ENCODE results near the gene ZP1. TPM values are rescaled to one million over a fixed set of nuclear protein-coding genes. Genes with fewer than 3 reads are reported as not detected.

The ZP1 gene
- total and polyA plus RNA-seq, 2 of the 13 experiments (the other 11 are each of a cell fraction or from before 2014, with no cell fraction given): 0.16 TPM; not detected in 1

DNA sequence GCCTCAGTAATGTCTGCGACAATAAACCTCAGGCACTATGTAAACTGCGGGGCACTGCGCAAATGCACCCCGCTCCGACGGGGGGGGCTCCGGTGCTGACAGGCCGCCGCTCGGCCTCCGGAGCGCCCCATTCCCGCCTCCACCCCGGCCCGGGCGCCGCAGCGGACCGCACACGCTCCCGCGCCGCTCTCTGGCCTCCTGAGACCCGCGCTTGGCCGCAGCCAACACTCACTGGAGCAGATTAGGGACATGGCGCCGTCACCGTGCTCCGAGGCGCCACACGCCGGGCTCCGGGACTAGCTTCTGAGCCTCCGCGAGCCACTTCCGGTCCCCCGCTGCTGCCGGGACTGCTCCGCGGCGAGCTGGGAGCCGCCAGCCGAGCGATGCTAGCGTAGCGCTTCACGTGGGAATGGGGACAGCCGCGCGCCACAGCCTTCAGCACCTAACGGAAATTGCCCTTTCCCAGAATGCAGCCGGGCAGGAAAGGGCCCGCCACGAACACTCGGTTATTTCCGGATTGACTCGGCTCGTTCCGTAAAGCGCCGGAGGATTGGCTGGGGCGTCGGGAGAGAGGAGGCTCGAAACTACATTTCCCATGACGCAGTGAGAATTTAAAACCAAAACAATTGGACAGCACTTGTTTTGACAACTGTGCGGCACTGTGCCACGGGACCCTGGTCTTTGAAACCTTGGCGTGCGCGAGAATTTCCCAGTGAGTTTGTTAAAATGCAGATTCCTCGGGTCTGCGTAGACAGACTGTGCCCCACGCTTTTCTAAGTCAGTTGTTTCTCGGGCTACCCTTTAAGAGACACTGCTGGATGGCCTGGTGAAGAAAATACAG, 39.0 kb downstream of the ZP1 start, which contains the start of gene PRPF19 (continued):
- TF ChIP-seq KIAA2018 (CRISPR knock-in tag; IDR thresholded peaks at IDR 0.05; ENCODE audit: borderline replicate concordance) (no peak), YEATS4 (CRISPR knock-in tag; IDR thresholded peaks at IDR 0.05; ENCODE audit: borderline replicate concordance) (peak; percentile 95), DMAP1 (CRISPR knock-in tag; IDR thresholded peaks at IDR 0.05) (peak; percentile 94), PHF5A (CRISPR knock-in tag; IDR thresholded peaks at IDR 0.05; ENCODE audit: low read depth, unreplicated experiment) (no peak), MIER3 (CRISPR knock-in tag; IDR thresholded peaks at IDR 0.05; ENCODE audit: borderline replicate concordance) (no peak), ZKSCAN5 (CRISPR knock-in tag; IDR thresholded peaks at IDR 0.05) (no peak), IRX3 (CRISPR knock-in tag; IDR thresholded peaks at IDR 0.05; ENCODE audit: borderline replicate concordance, low read depth) (no peak), SRSF4 (IDR thresholded peaks at IDR 0.05; ENCODE audit: low read depth, low read length, poor library complexity, severe bottlenecking) (no peak), ZNF333 (CRISPR knock-in tag; IDR thresholded peaks at IDR 0.05; ENCODE audit: borderline replicate concordance) (no peak), IRF1 (CRISPR knock-in tag; IDR thresholded peaks at IDR 0.05; ENCODE audit: low read depth) (0 out of 2 replicates have a peak, but pooled peaks have one; percentile 51), HOXA5 (CRISPR knock-in tag; IDR thresholded peaks at IDR 0.05) (peak; percentile 37; the same call in 1 of the 2 replicates)
- TF ChIP-seq, protein P1, sequence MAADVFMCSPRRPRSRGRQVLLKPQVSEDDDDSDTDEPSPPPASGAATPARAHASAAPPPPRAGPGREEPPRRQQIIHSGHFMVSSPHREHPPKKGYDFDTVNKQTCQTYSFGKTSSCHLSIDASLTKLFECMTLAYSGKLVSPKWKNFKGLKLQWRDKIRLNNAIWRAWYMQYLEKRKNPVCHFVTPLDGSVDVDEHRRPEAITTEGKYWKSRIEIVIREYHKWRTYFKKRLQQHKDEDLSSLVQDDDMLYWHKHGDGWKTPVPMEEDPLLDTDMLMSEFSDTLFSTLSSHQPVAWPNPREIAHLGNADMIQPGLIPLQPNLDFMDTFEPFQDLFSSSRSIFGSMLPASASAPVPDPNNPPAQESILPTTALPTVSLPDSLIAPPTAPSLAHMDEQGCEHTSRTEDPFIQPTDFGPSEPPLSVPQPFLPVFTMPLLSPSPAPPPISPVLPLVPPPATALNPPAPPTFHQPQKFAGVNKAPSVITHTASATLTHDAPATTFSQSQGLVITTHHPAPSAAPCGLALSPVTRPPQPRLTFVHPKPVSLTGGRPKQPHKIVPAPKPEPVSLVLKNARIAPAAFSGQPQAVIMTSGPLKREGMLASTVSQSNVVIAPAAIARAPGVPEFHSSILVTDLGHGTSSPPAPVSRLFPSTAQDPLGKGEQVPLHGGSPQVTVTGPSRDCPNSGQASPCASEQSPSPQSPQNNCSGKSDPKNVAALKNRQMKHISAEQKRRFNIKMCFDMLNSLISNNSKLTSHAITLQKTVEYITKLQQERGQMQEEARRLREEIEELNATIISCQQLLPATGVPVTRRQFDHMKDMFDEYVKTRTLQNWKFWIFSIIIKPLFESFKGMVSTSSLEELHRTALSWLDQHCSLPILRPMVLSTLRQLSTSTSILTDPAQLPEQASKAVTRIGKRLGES (CRISPR knock-in tag; IDR thresholded peaks at IDR 0.05; ENCODE audit: borderline replicate concordance): no peak
- TF ChIP-seq, protein P2, sequence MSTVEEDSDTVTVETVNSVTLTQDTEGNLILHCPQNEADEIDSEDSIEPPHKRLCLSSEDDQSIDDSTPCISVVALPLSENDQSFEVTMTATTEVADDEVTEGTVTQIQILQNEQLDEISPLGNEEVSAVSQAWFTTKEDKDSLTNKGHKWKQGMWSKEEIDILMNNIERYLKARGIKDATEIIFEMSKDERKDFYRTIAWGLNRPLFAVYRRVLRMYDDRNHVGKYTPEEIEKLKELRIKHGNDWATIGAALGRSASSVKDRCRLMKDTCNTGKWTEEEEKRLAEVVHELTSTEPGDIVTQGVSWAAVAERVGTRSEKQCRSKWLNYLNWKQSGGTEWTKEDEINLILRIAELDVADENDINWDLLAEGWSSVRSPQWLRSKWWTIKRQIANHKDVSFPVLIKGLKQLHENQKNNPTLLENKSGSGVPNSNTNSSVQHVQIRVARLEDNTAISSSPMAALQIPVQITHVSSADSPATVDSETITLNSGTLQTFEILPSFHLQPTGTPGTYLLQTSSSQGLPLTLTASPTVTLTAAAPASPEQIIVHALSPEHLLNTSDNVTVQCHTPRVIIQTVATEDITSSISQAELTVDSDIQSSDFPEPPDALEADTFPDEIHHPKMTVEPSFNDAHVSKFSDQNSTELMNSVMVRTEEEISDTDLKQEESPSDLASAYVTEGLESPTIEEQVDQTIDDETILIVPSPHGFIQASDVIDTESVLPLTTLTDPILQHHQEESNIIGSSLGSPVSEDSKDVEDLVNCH (CRISPR knock-in tag; IDR thresholded peaks at IDR 0.05): no peak
